ENCODE data around the gene IP6K2.

IP6K2 gene

GRCh38 chr3:48641396-48641795 is 75.6 kb downstream of the IP6K2 start:
- DNase-seq (ENCODE audit: low spot score): no peak

GRCh38 chr3:48639944-48640606 is 76.9 kb downstream of the IP6K2 start:
- DNase-seq (ENCODE audit: low spot score): no peak

Small RNA genes lying within 50 kb of the gene (small RNA-seq; reads per million reads assigned to genes)
- 0 reads per million in 2 experiments for gene AC141002.1

Data from SK-N-DZ (cell line).